ENCODE results near the gene HBS1L. TPM values are rescaled to one million over a fixed set of nuclear protein-coding genes. Genes with fewer than 3 reads are reported as not detected.

The HBS1L gene
- polyA plus RNA-seq, 1 experiment: 101 TPM

- no peak for TF ChIP-seq CTCF (IDR thresholded peaks at IDR 0.05; ENCODE audit: low read depth, low read length)
- no peak for DNase-seq (ENCODE audit: low read depth, low spot score)
- ChIA-PET CTCF (no interaction called here), POLR2A (no interaction called here)
- H3K9me3 ChIP-seq (ENCODE audit: control insufficient read depth, insufficient read depth, low read length): no peaks in the 10 kb centered on the region
- no peak overlapping the region for H3K27ac ChIP-seq (ENCODE audit: low read depth, low read length)
- H3K4me3 ChIP-seq (ENCODE audit: low read depth, low read length): no peak overlapping the region
- H3K27me3 ChIP-seq (ENCODE audit: control insufficient read depth, insufficient read depth, low read length): peaks cover 3% of the 10 kb centered on the region
Measured at GRCh38 chr6:135071541-135071940, 16.9 kb upstream of the HBS1L start.

GRCh38 chr6:135067911-135068310, 13.3 kb upstream of the HBS1L start:
- no peak overlapping the region for H3K27ac ChIP-seq (ENCODE audit: low read depth, low read length)
- ChIA-PET POLR2A (no interaction called here), CTCF (no interaction called here)
- H3K27me3 ChIP-seq (ENCODE audit: control insufficient read depth, insufficient read depth, low read length): peaks cover 3% of the 10 kb centered on the region
- no peak for TF ChIP-seq CTCF (IDR thresholded peaks at IDR 0.05; ENCODE audit: low read depth, low read length)
- H3K4me3 ChIP-seq (ENCODE audit: low read depth, low read length): no peak overlapping the region
- no peak for DNase-seq (ENCODE audit: low read depth, low spot score)
- no peaks in the 10 kb centered on the region for H3K9me3 ChIP-seq (ENCODE audit: control insufficient read depth, insufficient read depth, low read length)

- ChIA-PET POLR2A (no interaction called here), CTCF (no interaction called here)
- H3K27me3 ChIP-seq (ENCODE audit: control insufficient read depth, insufficient read depth, low read length): peaks cover 3% of the 10 kb centered on the region
- no peaks in the 10 kb centered on the region for H3K9me3 ChIP-seq (ENCODE audit: control insufficient read depth, insufficient read depth, low read length)
- DNase-seq (ENCODE audit: low read depth, low spot score): no peak
- TF ChIP-seq CTCF (IDR thresholded peaks at IDR 0.05; ENCODE audit: low read depth, low read length): no peak
- H3K27ac ChIP-seq (ENCODE audit: low read depth, low read length): no peak overlapping the region
- H3K4me3 ChIP-seq (ENCODE audit: low read depth, low read length): no peak overlapping the region
Measured at GRCh38 chr6:135066806-135067205, 12.2 kb upstream of the HBS1L start.

GRCh38 chr6:135066397-135066796, 11.8 kb upstream of the HBS1L start:
- ChIA-PET POLR2A (no interaction called here), CTCF (no interaction called here)
- Histone ChIP-seq H3K27ac (ENCODE audit: low read depth, low read length) (no peak overlapping the region), H3K27me3 (ENCODE audit: control insufficient read depth, insufficient read depth, low read length) (peaks cover 3% of the 10 kb centered on the region), H3K4me3 (ENCODE audit: low read depth, low read length) (no peak overlapping the region), H3K9me3 (ENCODE audit: control insufficient read depth, insufficient read depth, low read length) (no peaks in the 10 kb centered on the region)
- no peak for TF ChIP-seq CTCF (IDR thresholded peaks at IDR 0.05; ENCODE audit: low read depth, low read length)
- DNase-seq (ENCODE audit: low read depth, low spot score): no peak

- TF ChIP-seq CTCF (IDR thresholded peaks at IDR 0.05; ENCODE audit: low read depth, low read length): no peak
- Histone ChIP-seq H3K27me3 (ENCODE audit: control insufficient read depth, insufficient read depth, low read length) (peaks cover 3% of the 10 kb centered on the region), H3K4me3 (ENCODE audit: low read depth, low read length) (no peak overlapping the region), H3K27ac (ENCODE audit: low read depth, low read length) (no peak overlapping the region), H3K9me3 (ENCODE audit: control insufficient read depth, insufficient read depth, low read length) (no peaks in the 10 kb centered on the region)
- ChIA-PET POLR2A (no interaction called here), CTCF (no interaction called here)
- DNase-seq (ENCODE audit: low read depth, low spot score): no peak
Measured at GRCh38 chr6:135064586-135064985, 10.0 kb upstream of the HBS1L start.
